Stimulated activated CD4-positive, alpha-beta T cell treated with anti-CD3 and anti-CD28 coated beads, Interleukin-4, amount 100 ng/mL, for 1 hour (primary cell): ENCODE measurements around the gene NECTIN4.

Source experiments
- DNase-seq: peaks from one replicate; pipeline ENCODE4 v3.0.0-alpha.2; 2020

The NECTIN4 gene

DNA sequence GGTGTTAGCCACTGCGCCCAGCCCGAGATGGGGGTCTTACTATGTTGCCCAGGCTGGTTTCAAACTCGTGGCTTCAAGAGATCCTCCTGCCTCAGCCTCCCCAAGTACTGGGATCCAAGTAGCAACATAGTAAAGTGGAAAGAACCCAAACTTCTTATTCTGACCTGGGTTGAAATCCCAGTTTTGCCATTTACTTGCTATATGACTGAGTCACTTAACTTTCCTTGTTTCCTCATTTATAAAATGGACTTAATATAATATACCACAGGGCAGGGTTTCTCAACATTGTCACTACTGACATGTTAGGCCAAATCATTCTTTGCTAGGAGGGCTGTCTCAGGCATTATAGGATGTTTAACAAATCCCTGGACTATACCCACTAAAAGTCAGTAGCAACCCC lies 21.8 kb upstream of the NECTIN4 start:
- no peak for DNase-seq

- no peak for DNase-seq
Observed at GRCh38 chr1:161106431-161106830, 17.1 kb upstream of the NECTIN4 start.

DNA sequence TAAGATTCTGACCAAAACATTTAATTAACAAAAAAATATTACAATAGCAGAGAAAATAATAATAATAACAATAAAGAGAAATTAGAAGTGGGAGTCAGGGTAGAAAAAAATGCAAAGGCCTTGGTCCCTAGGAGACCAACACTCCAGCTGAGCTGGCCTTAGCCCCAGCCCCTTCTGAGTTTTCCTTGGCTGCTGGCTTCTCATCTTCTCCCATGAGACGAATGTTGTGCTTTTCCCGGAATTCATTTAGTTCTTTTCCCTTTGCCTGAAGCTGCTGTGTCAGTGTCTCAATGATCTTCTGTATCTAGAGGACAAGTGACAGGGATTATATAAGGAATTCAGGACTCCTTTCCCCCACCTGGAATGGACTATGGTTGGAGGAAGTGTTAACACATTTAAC lies 11.2 kb upstream of the NECTIN4 start:
- no peak for DNase-seq

- DNase-seq, result no peak
Observed at GRCh38 chr1:161099090-161099802, 9.9 kb upstream of the NECTIN4 start.

GRCh38 chr1:161098210-161099068 lies 9.1 kb upstream of the NECTIN4 start, which contains the start of gene KLHDC9:
Gene KLHDC9, plus strand, starts transcription at chr1:161098361. Its CDS starts 175 bp downstream, at chr1:161098536.
- peak; percentile 57 for DNase-seq

GRCh38 chr1:161096530-161096929 lies 7.2 kb upstream of the NECTIN4 start:
- no peak for DNase-seq

DNA sequence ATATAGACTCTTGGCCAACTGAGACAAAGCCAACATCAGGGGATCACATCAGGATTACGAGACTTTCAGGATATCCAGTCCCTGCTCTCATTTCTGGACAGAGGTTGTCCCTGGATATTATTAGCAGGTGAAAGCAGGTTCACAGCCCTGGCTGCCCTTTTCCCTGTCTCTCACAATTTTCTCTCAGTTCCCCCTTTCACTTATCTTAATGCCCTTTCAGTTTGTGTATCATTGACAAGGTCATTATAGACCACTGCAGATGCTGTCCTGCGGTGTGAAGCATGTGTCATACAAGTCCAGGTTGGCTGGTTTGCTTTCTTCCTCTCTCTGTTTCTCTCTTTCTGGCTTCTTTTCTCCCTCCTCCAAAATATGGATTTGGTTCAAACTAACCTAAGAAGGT lies 6.7 kb upstream of the NECTIN4 start:
- no peak for DNase-seq

- DNase-seq, result no peak
Observed at GRCh38 chr1:161095230-161095629, 5.9 kb upstream of the NECTIN4 start.

GRCh38 chr1:161094481-161094880 lies 5.1 kb upstream of the NECTIN4 start:
- DNase-seq, result no peak

DNA sequence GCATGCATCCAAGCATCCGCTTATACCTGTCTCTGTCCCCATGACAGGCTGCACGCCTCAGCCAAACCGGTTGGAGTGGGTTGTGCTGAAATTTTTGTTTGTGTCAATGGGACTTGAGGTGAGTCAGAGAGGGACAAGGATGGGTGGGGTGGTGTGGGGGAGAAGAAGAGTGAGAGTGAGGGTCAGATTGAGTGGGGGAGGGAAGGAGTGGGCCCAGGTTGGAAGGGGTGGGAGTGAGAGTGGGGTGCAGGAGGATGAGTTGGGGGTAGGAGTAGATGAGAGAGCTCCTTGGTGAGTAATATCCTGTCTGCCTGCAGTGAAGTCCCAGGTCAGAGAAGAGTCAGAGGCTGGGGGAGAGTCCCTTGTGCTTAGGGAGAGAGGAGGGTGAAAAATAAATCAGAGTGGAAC lies 3.3 kb upstream of the NECTIN4 start:
- DNase-seq, result peak; percentile 55

DNA sequence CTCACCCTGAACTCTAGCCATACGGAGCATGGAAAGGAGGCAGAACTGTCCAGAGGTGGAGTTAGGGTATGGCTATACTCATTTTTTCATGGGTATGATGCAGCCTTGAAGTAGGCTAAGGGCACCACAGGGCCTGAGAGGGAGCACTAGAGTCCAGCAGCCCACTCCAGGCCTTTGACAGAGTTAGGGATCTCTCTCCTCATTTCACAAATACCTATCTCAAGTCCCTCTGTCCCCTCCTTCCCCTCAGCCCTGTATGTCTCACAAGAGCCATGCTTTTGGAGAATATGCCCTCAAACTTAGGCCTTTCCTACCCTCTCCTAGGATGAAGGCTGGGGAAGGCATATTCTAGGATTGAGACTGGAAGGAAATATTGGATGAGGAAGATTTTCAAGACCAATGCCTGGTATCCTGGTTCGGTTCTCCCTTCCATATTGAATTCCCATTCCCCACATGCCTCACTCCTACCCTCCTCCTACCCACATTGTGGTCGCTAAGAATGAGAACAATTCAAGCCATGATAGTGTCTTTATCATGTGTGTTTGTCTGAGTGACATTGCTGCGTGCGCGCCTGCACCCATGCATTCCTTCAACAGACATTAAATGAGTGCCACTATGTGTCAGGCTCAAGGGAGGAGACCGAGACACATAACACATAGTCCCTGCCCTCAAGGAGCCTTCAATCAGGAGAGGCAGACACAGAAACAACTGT lies 2.6 kb upstream of the NECTIN4 start:
- DNase-seq, result no peak

- DNase-seq, result no peak
Observed at GRCh38 chr1:161091093-161091492, 1.7 kb upstream of the NECTIN4 start.

DNA sequence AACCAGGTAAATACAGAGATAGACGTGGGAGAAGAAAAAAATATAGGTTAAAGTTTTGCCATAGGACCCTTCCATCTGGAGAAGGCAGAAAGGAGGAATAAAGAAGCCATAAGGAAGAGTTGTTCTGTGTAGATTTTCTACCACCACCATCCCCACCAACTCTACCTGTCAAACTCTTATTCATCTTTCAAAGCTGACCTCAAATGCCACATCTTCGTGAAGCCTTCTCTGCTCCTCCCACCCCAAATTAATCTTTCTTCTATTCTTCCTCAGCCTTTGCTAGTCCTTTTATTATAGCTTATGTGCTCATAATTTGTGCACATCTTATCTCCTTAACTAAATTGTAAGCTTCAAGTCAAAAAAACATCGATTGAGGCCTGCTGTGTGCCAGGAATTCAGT lies 1.3 kb upstream of the NECTIN4 start:
- DNase-seq, result no peak

GRCh38 chr1:161089938-161090337 lies 580 bp upstream of the NECTIN4 start:
- no peak for DNase-seq

GRCh38 chr1:161088587-161089110 lies 709 bp downstream of the NECTIN4 start:
- no peak for DNase-seq

- no peak for DNase-seq
Observed at GRCh38 chr1:161086457-161086856, 2.9 kb downstream of the NECTIN4 start.

- DNase-seq, result no peak
Observed at GRCh38 chr1:161085165-161085564, 4.2 kb downstream of the NECTIN4 start.

DNA sequence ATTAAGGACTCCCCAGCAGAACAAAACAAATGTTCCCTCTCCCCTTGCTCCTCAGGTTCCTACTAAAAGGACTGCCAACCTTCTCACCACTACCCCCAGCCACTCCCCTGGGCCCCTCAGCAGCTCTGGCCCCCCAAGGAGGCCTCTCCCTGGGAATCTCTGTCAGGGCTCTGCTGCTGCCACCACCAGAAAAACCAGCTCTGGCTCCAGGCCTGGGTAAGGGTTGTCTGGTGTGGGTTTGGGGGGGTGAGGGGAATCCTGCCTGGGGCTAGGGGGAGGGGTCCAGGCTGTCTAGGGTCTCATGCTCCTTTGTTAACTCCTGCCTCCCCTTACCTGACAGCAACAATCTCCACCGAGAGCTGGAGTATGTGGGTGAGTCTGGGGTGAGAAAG lies 4.8 kb downstream of the NECTIN4 start:
- DNase-seq, result no peak

DNA sequence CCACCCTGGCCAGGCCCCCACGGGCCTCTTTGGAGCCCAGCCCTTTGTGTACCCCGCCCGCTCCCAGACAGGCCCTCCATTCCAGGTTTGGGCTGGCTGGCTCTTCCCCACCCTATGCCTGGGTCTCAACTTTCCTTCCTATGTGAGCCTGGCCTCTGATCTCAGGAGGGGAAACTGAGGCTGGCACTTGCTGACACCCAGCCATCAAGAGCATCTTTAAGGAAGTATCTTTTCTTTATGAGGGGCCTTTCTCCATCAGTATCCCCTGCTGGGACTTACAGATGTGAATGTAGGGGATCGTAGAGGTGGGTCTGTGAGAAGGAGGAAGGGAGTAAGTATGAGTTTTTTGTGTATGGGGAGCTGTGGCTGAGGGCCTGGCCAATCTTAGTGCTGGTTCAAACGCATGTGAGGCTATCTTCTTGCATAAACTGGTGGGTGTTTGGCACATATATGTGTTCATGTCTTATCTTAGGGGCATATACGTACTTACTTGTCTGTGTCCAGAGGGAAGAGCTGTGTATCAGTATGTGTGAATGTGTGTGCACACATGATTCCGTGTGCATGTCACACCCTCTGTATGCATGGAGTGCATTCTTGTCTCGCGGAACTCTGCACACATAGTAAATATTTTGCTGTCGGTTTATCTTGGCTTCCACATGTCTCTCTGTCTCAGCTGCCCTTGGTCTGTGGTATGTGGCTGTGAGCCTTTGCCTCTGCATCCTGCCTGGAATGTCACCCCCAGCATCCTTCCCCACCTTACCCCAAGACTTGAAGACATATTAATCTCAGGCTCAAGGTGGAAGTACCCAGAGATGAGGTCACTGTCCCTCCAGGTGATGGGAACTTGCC lies 5.4 kb downstream of the NECTIN4 start:
- no peak for DNase-seq

DNA sequence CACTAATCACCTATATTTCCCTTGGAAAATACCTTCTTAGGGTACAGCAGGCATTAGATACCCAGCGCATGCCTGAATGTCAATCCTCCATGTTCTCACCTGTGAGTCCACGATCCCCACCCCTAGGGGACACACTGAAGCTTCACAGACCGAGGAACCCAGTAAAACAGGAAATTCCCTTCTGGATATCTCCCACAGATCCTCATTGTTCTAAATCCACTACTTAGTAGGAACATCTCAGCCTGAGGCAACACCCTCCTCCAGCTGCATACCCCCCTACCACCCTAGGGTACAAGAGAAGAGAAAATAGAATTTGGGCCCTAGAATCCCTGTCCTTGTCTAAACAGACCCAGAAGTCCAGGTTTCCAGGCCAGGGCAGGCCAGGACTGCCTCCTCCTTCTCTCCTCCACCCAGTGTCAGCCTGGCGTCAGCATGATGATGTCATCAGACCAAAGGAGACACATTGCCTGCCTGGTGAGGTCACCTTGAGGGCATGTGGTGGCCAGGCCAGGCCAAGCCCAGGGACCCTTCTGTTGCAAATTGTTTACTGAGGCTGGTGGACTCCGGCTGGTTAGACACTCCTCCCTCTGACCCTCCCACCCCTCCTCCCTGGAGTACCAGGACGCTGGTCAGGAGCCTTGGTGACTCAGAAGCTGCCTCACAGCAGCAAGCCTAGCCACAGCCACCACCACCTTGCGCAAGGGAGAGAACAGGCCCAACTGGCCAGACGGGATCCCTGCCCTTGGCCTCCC lies 6.2 kb downstream of the NECTIN4 start:
- no peak for DNase-seq

GRCh38 chr1:161082483-161082882 lies 6.9 kb downstream of the NECTIN4 start:
- DNase-seq, result no peak

DNA sequence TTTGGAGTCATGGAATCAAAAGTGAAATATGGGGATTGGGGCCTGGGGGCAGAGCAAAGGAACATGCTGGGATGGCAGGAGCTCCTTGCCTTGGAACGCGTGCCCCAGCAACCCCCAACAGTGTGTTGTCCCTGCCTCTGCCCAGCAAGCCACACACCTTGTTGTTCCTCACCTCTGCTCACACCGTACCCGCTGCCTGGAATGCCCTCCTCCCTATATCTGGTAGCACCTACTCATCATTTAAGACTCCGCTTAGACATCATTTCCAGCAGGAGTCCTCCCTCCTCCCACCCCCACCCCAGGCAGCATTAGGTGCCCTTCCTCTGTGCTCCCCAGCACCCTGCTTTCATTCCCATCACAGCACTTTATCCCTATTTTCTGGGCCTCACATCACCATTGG lies 7.8 kb downstream of the NECTIN4 start:
- DNase-seq, result no peak
